ENCODE data around the gene THAP11. TPM values are rescaled to one million over a fixed set of nuclear protein-coding genes. Genes with fewer than 3 reads are reported as not detected.
A peak's percentile ranks its signal among the peaks of the same experiment; 100 is the strongest.

Gene THAP11
- total and polyA plus RNA-seq, 2 of the 13 experiments (the other 11 are each of a cell fraction or from before 2014, with no cell fraction given) = 44.2 to 53.4 TPM

- peak; percentile 59 for TF ChIP-seq MTERF4 (CRISPR knock-in tag; IDR thresholded peaks at IDR 0.05)
- no peak for TF ChIP-seq MLLT10 (CRISPR knock-in tag; IDR thresholded peaks at IDR 0.05)
- TF ChIP-seq ZFP62 (CRISPR knock-in tag; IDR thresholded peaks at IDR 0.05) = peak; percentile 99
- TF ChIP-seq BCL3 (CRISPR knock-in tag; IDR thresholded peaks at IDR 0.05) = peak; percentile 92
- TF ChIP-seq ZBTB46 (CRISPR knock-in tag; IDR thresholded peaks at IDR 0.05; ENCODE audit: borderline replicate concordance) = no peak
- no peak for TF ChIP-seq ETV6 (CRISPR knock-in tag; conservative IDR thresholded peaks at IDR 0.05)
- TF ChIP-seq ZNF512B (CRISPR knock-in tag; IDR thresholded peaks at IDR 0.05; ENCODE audit: borderline replicate concordance) = no peak
- peak; percentile 98 for TF ChIP-seq U2AF2 (IDR thresholded peaks at IDR 0.05; ENCODE audit: low read depth, low read length)
- no peak for TF ChIP-seq PRDM15 (CRISPR knock-in tag; IDR thresholded peaks at IDR 0.05)
- no peak for TF ChIP-seq SNAPC5 (CRISPR knock-in tag; IDR thresholded peaks at IDR 0.05; ENCODE audit: borderline replicate concordance)
- TF ChIP-seq FOXA3 (CRISPR knock-in tag; IDR thresholded peaks at IDR 0.05) = peak; percentile 18; the same call in 1 of the 2 replicates
- TF ChIP-seq MAFK (conservative IDR thresholded peaks at IDR 0.05 in 1 of 2, IDR thresholded peaks at IDR 0.05 in 1 of 2; ENCODE audit: low read length in 2 of 2) = no peak
- TF ChIP-seq KDM2A (CRISPR knock-in tag; IDR thresholded peaks at IDR 0.05; ENCODE audit: borderline replicate concordance, low read depth) = peak; percentile 30; the same call in 1 of the 2 replicates
- TF ChIP-seq EP300 (IDR thresholded peaks at IDR 0.05; ENCODE audit: low read depth in 2 of 2, low read length in 2 of 2) = peak in 1 of 2 experiments; percentile 33; a peak in 2 of 4 replicates
- TF ChIP-seq EP300 (CRISPR knock-in tag; IDR thresholded peaks at IDR 0.05; ENCODE audit: borderline replicate concordance) = no peak
- peak; percentile 62 for TF ChIP-seq ZFP90 (CRISPR knock-in tag; IDR thresholded peaks at IDR 0.05; ENCODE audit: borderline replicate concordance)
Measured at GRCh38 chr16:67806428-67807147, 35.5 kb upstream of the THAP11 start, which contains the start of the genes RANBP10 and TSNAXIP1 (continued).

Data from HepG2 (cell line).